Neuronal stem cell (in vitro differentiated cells): Measurements from ENCODE around the gene BMP2.

Experiments used
- DNase-seq: peaks from one replicate; pipeline ENCODE4 v3.0.0-alpha.2; 2013; ENCODE audit warnings: low spot score
- H2AFZ ChIP-seq: one replicate; pipeline ENCODE4 v1.6.1; 2013; ENCODE audit warnings: mild to moderate bottlenecking, low read length, inconsistent platforms
- H2AK5ac ChIP-seq: 2 replicates; pipeline ENCODE4 v1.6.1; 2013; ENCODE audit warnings: low read depth, mild to moderate bottlenecking, inconsistent platforms, low read length, moderate library complexity, mixed read lengths
- H2BK120ac ChIP-seq: 2 replicates; pipeline ENCODE4 v1.6.1; 2013; ENCODE audit warnings: low read depth, mild to moderate bottlenecking, inconsistent platforms, low read length, moderate library complexity, mixed read lengths
- H2BK12ac ChIP-seq: one replicate; pipeline ENCODE4 v1.6.1; 2013; ENCODE audit warnings: low read length, inconsistent platforms
- H2BK15ac ChIP-seq: 2 replicates; pipeline ENCODE4 v1.6.1; 2013; ENCODE audit warnings: mild to moderate bottlenecking, low read length, inconsistent platforms, mixed read lengths
- H2BK5ac ChIP-seq: one replicate; pipeline ENCODE4 v1.6.1; 2013; ENCODE audit warnings: inconsistent platforms, mild to moderate bottlenecking, low read length, moderate library complexity
- H3K14ac ChIP-seq: one replicate; pipeline ENCODE4 v1.6.1; 2013; ENCODE audit warnings: low read length, inconsistent platforms
- H3K18ac ChIP-seq: 2 replicates; pipeline ENCODE4 v1.6.1; 2013; ENCODE audit warnings: low read length, inconsistent platforms
- H3K23ac ChIP-seq: 2 replicates; pipeline ENCODE4 v1.6.1; 2013; ENCODE audit warnings: low read depth, mild to moderate bottlenecking, mixed read lengths, low read length, inconsistent platforms; ENCODE audit not compliant: poor library complexity
- H3K27ac ChIP-seq: replicated peaks from 3 replicates; pipeline ENCODE4 v1.5.1; 2013; ENCODE audit warnings: low read length, inconsistent platforms
- H3K27me3 ChIP-seq, 3 experiments: 2 replicates each; pipeline ENCODE4 v1.6.1; 2013; ENCODE audit warnings: low read length in 3 of 3, mild to moderate bottlenecking in 2 of 3, inconsistent platforms in 1 of 3, low read depth in 1 of 3, mixed read lengths in 1 of 3, moderate library complexity in 1 of 3; ENCODE audit not compliant: control insufficient read depth in 3 of 3, insufficient read depth in 3 of 3
- H3K36me3 ChIP-seq, 2 donors: replicated peaks in 1 of 2; 2 replicates each; pipeline ENCODE4 v1.6.1; 2013; ENCODE audit warnings: low read length in 2 of 2; ENCODE audit not compliant: control insufficient read depth in 2 of 2, insufficient read depth in 2 of 2
- H3K4ac ChIP-seq: 2 replicates; pipeline ENCODE4 v1.6.1; 2013; ENCODE audit warnings: inconsistent platforms, mild to moderate bottlenecking, low read length, moderate library complexity
- H3K4me1 ChIP-seq, 2 donors: 1 replicate in 1 of 2; 2 replicates in 1 of 2; pipeline ENCODE4 v1.6.1; 2013; ENCODE audit warnings: low read length in 2 of 2, low read depth in 1 of 2; ENCODE audit not compliant: control insufficient read depth in 2 of 2, insufficient read depth in 1 of 2
- H3K4me2 ChIP-seq: one replicate; pipeline ENCODE4 v1.6.1; 2013; ENCODE audit warnings: mild to moderate bottlenecking, low read length, inconsistent platforms; ENCODE audit not compliant: insufficient read depth, poor library complexity, severe bottlenecking
- H3K4me3 ChIP-seq, 2 donors: 2 replicates each; pipeline ENCODE4 v1.5.1; 2013; ENCODE audit warnings: low read length in 2 of 2, mild to moderate bottlenecking in 2 of 2, inconsistent platforms in 1 of 2, moderate library complexity in 1 of 2
- H3K79me1 ChIP-seq: one replicate; pipeline ENCODE4 v1.6.1; 2013; ENCODE audit warnings: low read depth, mild to moderate bottlenecking, inconsistent platforms, low read length, moderate library complexity
- H3K9ac ChIP-seq: one replicate; pipeline ENCODE4 v1.6.1; 2013; ENCODE audit warnings: mild to moderate bottlenecking, low read depth, low read length, inconsistent platforms; ENCODE audit not compliant: poor library complexity
- H3K9me3 ChIP-seq, 2 donors: replicated peaks in 1 of 2; 2 replicates each; pipeline versions ENCODE3 to v1.6.1; 2013; ENCODE audit warnings: low read length in 2 of 2, mild to moderate bottlenecking in 2 of 2, inconsistent platforms in 1 of 2, low read depth in 1 of 2, mixed read lengths in 1 of 2, moderate library complexity in 1 of 2; ENCODE audit not compliant: control insufficient read depth in 2 of 2, insufficient read depth in 1 of 2
- H4K8ac ChIP-seq: one replicate; pipeline ENCODE4 v1.6.1; 2013; ENCODE audit warnings: low read depth, mild to moderate bottlenecking, inconsistent platforms, low read length, moderate library complexity
- H4K91ac ChIP-seq: one replicate; pipeline ENCODE4 v1.6.1; 2013; ENCODE audit warnings: low read length, low read depth, mild to moderate bottlenecking, inconsistent platforms; ENCODE audit not compliant: poor library complexity
- WGBS, 2 donors: extraction: QIAGEN DNeasy Blood & Tissue Kit; methylation state at CpG; one replicate each; pipeline ENCODE4 v1.1.7; 2013; ENCODE audit warnings: missing lambda C conversion rate in 2 of 2, mixed read lengths in 1 of 2; ENCODE audit not compliant: insufficient read length in 2 of 2, insufficient replicate concordance in 1 of 2; ENCODE audit errors: extremely low coverage in 2 of 2; 5-methylcytosine and 5-hydroxymethylcytosine counted together

BMP2 gene

GRCh38 chr20:6829510-6830116 is 62.1 kb downstream of the BMP2 start:
- H3K36me3 ChIP-seq: no peaks in the 10 kb centered on the region
- H3K9ac ChIP-seq: no peak overlapping the region
- H3K23ac ChIP-seq: no peak overlapping the region
- H3K27ac ChIP-seq: no peak overlapping the region
- H2BK15ac ChIP-seq: no peak overlapping the region
- H3K9me3 ChIP-seq: no peaks in the 10 kb centered on the region
- no peak overlapping the region for H4K8ac ChIP-seq
- no peak overlapping the region for H2AFZ ChIP-seq
- DNase-seq: no peak
- no peak overlapping the region for H4K91ac ChIP-seq
- no peak overlapping the region for H2BK5ac ChIP-seq
- no CpG with 5 or more reads among the region's 1 CpG for WGBS, 2 donors
- H2BK120ac ChIP-seq: no peak overlapping the region
- no peaks in the 10 kb centered on the region for H3K27me3 ChIP-seq
- no peaks in the 10 kb centered on the region for H3K4me1 ChIP-seq
- no peak overlapping the region for H2BK12ac ChIP-seq
- H3K4me2 ChIP-seq: no peak overlapping the region
- H3K4ac ChIP-seq: no peak overlapping the region
- no peak overlapping the region for H3K4me3 ChIP-seq
- no peaks in the 10 kb centered on the region for H3K79me1 ChIP-seq
- no peak overlapping the region for H3K18ac ChIP-seq
- H2AK5ac ChIP-seq: no peak overlapping the region
- no peak overlapping the region for H3K14ac ChIP-seq
